GM23248 (cell line): ENCODE measurements around the gene AKT3. TPM values are rescaled to one million over a fixed set of nuclear protein-coding genes. Genes with fewer than 3 reads are reported as not detected.

Source experiments
- DNase-seq: peaks from one replicate; pipeline ENCODE4 v3.0.0-alpha.2; 2015
- H2AFZ ChIP-seq: fragments of 200-600 bp; sonication (generic); 2 replicates; pipeline ENCODE4 v1.6.1; 2016; ENCODE audit warnings: antibody characterized with exemption
- H3F3A ChIP-seq: fragments of 200-600 bp; sonication (generic); 2 replicates; pipeline ENCODE4 v1.6.1; 2016; ENCODE audit warnings: mild to moderate bottlenecking, antibody characterized with exemption, mixed run types; ENCODE audit not compliant: insufficient read depth
- H3K27ac ChIP-seq: fragments of 200-600 bp; sonication (generic); 2 replicates; pipeline ENCODE4 v1.5.1; 2016; ENCODE audit warnings: mild to moderate bottlenecking
- H3K27me3 ChIP-seq: fragments of 200-600 bp; sonication (generic); replicated peaks from 2 replicates; pipeline ENCODE4 v1.6.1; 2016; ENCODE audit warnings: mild to moderate bottlenecking; ENCODE audit not compliant: insufficient read depth
- H3K36me3 ChIP-seq: fragments of 200-600 bp; sonication (generic); 2 replicates; pipeline ENCODE4 v1.6.1; 2016; ENCODE audit warnings: low read depth, mild to moderate bottlenecking
- H3K4me1 ChIP-seq: fragments of 200-600 bp; sonication (generic); 2 replicates; pipeline ENCODE4 v1.6.1; 2016; ENCODE audit warnings: mild to moderate bottlenecking; ENCODE audit not compliant: insufficient read depth
- H3K4me2 ChIP-seq: fragments of 200-600 bp; sonication (generic); one replicate; pipeline ENCODE4 v1.6.1; 2016; ENCODE audit warnings: mild to moderate bottlenecking; ENCODE audit not compliant: unreplicated experiment
- H3K4me3 ChIP-seq: fragments of 200-600 bp; sonication (generic); 2 replicates; pipeline ENCODE4 v1.5.1; 2016; ENCODE audit warnings: mild to moderate bottlenecking
- H3K79me2 ChIP-seq: fragments of 200-600 bp; sonication (generic); 2 replicates; pipeline ENCODE4 v1.6.1; 2016; ENCODE audit warnings: mild to moderate bottlenecking; ENCODE audit not compliant: insufficient read depth
- H3K9ac ChIP-seq: fragments of 200-600 bp; sonication (generic); 2 replicates; pipeline ENCODE4 v1.6.1; 2016; ENCODE audit warnings: mild to moderate bottlenecking
- H3K9me2 ChIP-seq: fragments of 200-600 bp; sonication (generic); 2 replicates; pipeline ENCODE4 v1.6.1; 2016; ENCODE audit warnings: mixed run types, mild to moderate bottlenecking, moderate library complexity; ENCODE audit not compliant: insufficient read depth
- H3K9me3 ChIP-seq: fragments of 200-600 bp; sonication (generic); one replicate; pipeline ENCODE4 v1.6.1; 2017; ENCODE audit warnings: low read depth
- H4K20me1 ChIP-seq: fragments of 200-600 bp; sonication (generic); 2 replicates; pipeline ENCODE4 v1.6.0; 2016; ENCODE audit not compliant: insufficient read depth
- EZH2 ChIP-seq: fragments of 200-600 bp; sonication (generic); IDR thresholded peaks from 2 replicates; pipeline ENCODE4 v1.6.1; 2018; ENCODE audit warnings: antibody characterized with exemption, mild to moderate bottlenecking; ENCODE audit not compliant: insufficient read depth, poor library complexity, severe bottlenecking
- EZH2phosphoT487 ChIP-seq: fragments of 200-600 bp; sonication (generic); IDR thresholded peaks from 2 replicates; pipeline ENCODE4 v1.6.1; 2018; ENCODE audit warnings: antibody characterized with exemption, moderate library complexity, mild to moderate bottlenecking, low read depth; ENCODE audit not compliant: insufficient read depth
- WGBS, 2 experiments: methylation state at CpG; one replicate each; pipeline ENCODE4 v1.1.6; 2015 to 2017; ENCODE audit warnings: low lambda C conversion rate in 2 of 2, low coverage in 1 of 2; ENCODE audit errors: missing lambda C conversion rate in 2 of 2; 5-methylcytosine and 5-hydroxymethylcytosine counted together
- in situ Hi-C: fragments of 300-500 bp; cut with MboI; formaldehyde crosslinking; loops from 2 replicates; pipeline ENCODE4 v1.15.0; 2020
- polyA plus RNA-seq: library from polyadenylated mRNA; unstranded; fragments of >200 nt; fragmentation: Nextera tagmentation; extraction: Ambion mirVana; gene quantifications from 2 replicates; pipeline ENCODE4 v1.2.1, GENCODE V29; 2016
- total RNA-seq: library from RNA; depleted of rRNA; stranded (reverse); fragments of >200 nt; shearing (Covaris generic); gene quantifications from 2 replicates; pipeline ENCODE4 v1.2.3, GENCODE V29; 2014

The AKT3 gene
- total and polyA plus RNA-seq, 2 experiments from 2014 or later: 9.1 to 31.2 TPM

- Histone ChIP-seq H3K9ac (peak overlapping the region; percentile 28), H3K9me3 (no peaks in the 10 kb centered on the region), H3F3A (peaks cover 33% of the 10 kb centered on the region; the same call in 1 of the 2 replicates), H4K20me1 (no peaks in the 10 kb centered on the region; the same call in 1 of the 2 replicates), H3K36me3 (no peaks in the 10 kb centered on the region), H3K27me3 (no peaks in the 10 kb centered on the region), H3K9me2 (no peaks in the 10 kb centered on the region), H2AFZ (0 out of 2 replicates have a peak overlapping the region, but pooled peaks have one; percentile 23), H3K79me2 (peaks cover 92% of the 10 kb centered on the region), H3K4me3 (peak overlapping the region; percentile 55), H3K27ac (peak overlapping the region; percentile 6; the same call in 1 of the 2 replicates), H3K4me2 (peak overlapping the region; percentile 81), H3K4me1 (peaks cover 57% of the 10 kb centered on the region)
- TF ChIP-seq EZH2 (no peak), EZH2phosphoT487 (no peak)
- peak; percentile 40 for DNase-seq
- 28 to 30% methylated on average over 5 of the region's 5 CpGs for WGBS, 2 experiments
- in situ Hi-C loops: no loop called here
Measured at GRCh38 chr1:243712941-243713340, 137.1 kb downstream of the AKT3 start.

- in situ Hi-C loops: no loop called here
- Histone ChIP-seq H3K4me1 (peaks cover 50% of the 10 kb centered on the region), H3K27me3 (no peaks in the 10 kb centered on the region), H3F3A (peaks cover 28% of the 10 kb centered on the region; the same call in 1 of the 2 replicates), H3K9me3 (no peaks in the 10 kb centered on the region), H3K36me3 (no peaks in the 10 kb centered on the region), H3K27ac (no peak overlapping the region), H3K9me2 (no peaks in the 10 kb centered on the region), H3K79me2 (peaks cover 92% of the 10 kb centered on the region), H3K4me3 (no peak overlapping the region), H2AFZ (no peak overlapping the region), H4K20me1 (no peaks in the 10 kb centered on the region; the same call in 1 of the 2 replicates), H3K4me2 (no peak overlapping the region), H3K9ac (no peak overlapping the region)
- no peak for TF ChIP-seq EZH2phosphoT487
- no peak for TF ChIP-seq EZH2
- no peak for DNase-seq
- 96 to 98% methylated on average over 5 of the region's 5 CpGs for WGBS, 2 experiments
Measured at GRCh38 chr1:243712242-243712641, 137.8 kb downstream of the AKT3 start.

DNA sequence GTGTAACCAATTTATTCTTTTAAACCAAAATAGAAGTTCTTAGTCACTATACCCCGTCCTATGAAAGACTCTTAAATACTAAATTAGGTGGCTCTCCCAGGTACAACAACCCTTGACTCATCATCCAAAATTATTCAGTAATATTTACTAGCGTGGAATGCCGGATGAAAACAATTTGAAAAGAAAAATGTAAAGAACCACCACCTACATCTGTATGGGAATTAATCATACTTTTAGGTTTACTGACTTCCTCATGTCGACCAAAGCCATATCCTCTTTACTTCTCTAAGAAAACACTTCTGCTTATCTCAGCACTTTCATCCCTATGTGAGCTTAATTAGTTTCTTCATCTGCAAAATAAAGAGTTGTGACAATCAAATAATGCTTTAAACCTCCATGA is 139.6 kb downstream of the AKT3 start:
- WGBS, 2 experiments: 96 to 98% methylated on average over 4 of the region's 4 CpGs
- Histone ChIP-seq H3K79me2 (peaks cover 90% of the 10 kb centered on the region), H3K4me2 (no peak overlapping the region)

GRCh38 chr1:243708210-243708609 is 141.8 kb downstream of the AKT3 start:
- H3K27ac ChIP-seq: no peak overlapping the region
- H3K36me3 ChIP-seq: no peaks in the 10 kb centered on the region
- in situ Hi-C loops: no loop called here
- no peak overlapping the region for H3K9ac ChIP-seq
- H4K20me1 ChIP-seq: no peaks in the 10 kb centered on the region; the same call in 1 of the 2 replicates
- peaks cover 9% of the 10 kb centered on the region for H3K4me1 ChIP-seq
- WGBS, 2 experiments: 95 to 96% methylated on average over 3 of the region's 3 CpGs
- peak; percentile 18 for DNase-seq
- H3K9me2 ChIP-seq: no peaks in the 10 kb centered on the region
- H3F3A ChIP-seq: 0 out of 2 replicates have a peak, but pooled peaks cover 3% of the 10 kb centered on the region
- H3K9me3 ChIP-seq: no peaks in the 10 kb centered on the region
- H3K79me2 ChIP-seq: peaks cover 84% of the 10 kb centered on the region
- TF ChIP-seq EZH2 (no peak), EZH2phosphoT487 (no peak)
- no peaks in the 10 kb centered on the region for H3K27me3 ChIP-seq
- H2AFZ ChIP-seq: no peak overlapping the region
- no peak overlapping the region for H3K4me3 ChIP-seq
- H3K4me2 ChIP-seq: no peak overlapping the region

More for the DNA sequence above, 139.6 kb downstream of the AKT3 start:
- Histone ChIP-seq H3K27ac (no peak overlapping the region), H2AFZ (no peak overlapping the region), H3K27me3 (no peaks in the 10 kb centered on the region), H3K4me1 (peaks cover 32% of the 10 kb centered on the region), H3K9me3 (no peaks in the 10 kb centered on the region), H3K36me3 (no peaks in the 10 kb centered on the region), H3F3A (peaks cover 11% of the 10 kb centered on the region; the same call in 1 of the 2 replicates), H3K4me3 (no peak overlapping the region), H4K20me1 (no peaks in the 10 kb centered on the region; the same call in 1 of the 2 replicates), H3K9ac (no peak overlapping the region), H3K9me2 (no peaks in the 10 kb centered on the region)
- TF ChIP-seq EZH2 (no peak), EZH2phosphoT487 (no peak)
- no peak for DNase-seq
- in situ Hi-C loops: no loop called here

GRCh38 chr1:243706563-243706962 is 143.5 kb downstream of the AKT3 start:
- TF ChIP-seq EZH2phosphoT487 (no peak), EZH2 (no peak)
- Histone ChIP-seq H4K20me1 (no peaks in the 10 kb centered on the region; the same call in 1 of the 2 replicates), H3K27ac (no peak overlapping the region), H3K9ac (no peak overlapping the region), H3K4me2 (no peak overlapping the region), H3K9me2 (no peaks in the 10 kb centered on the region), H3K36me3 (no peaks in the 10 kb centered on the region), H3K4me1 (no peaks in the 10 kb centered on the region), H2AFZ (no peak overlapping the region), H3F3A (no peaks in the 10 kb centered on the region), H3K27me3 (no peaks in the 10 kb centered on the region), H3K4me3 (no peak overlapping the region), H3K79me2 (peaks cover 84% of the 10 kb centered on the region), H3K9me3 (no peaks in the 10 kb centered on the region)
- 98 to 100% methylated on average over 2 of the region's 2 CpGs for WGBS, 2 experiments
- in situ Hi-C loops: no loop called here
- no peak for DNase-seq
